CD4-positive, alpha-beta T cell treated with Interleukin-15 for 1 hour (primary cell): ENCODE measurements around the gene PPM1F.

Experiments used
- DNase-seq: peaks from one replicate; pipeline ENCODE4 v3.0.0-alpha.2; 2020

The PPM1F gene

GRCh38 chr22:21952586-21953571 lies at the start of gene PPM1F:
TSS of gene PPM1F (minus strand) at chr22:21952848. CDS start at chr22:21946048, 6,800 bp downstream.
- DNase-seq: peak; percentile 88

GRCh38 chr22:22001664-22002525 lies 49.2 kb upstream of the PPM1F start:
- DNase-seq: no peak

- no peak for DNase-seq
Observed at GRCh38 chr22:21998595-21999247, 46.1 kb upstream of the PPM1F start.

- no peak for DNase-seq
Observed at GRCh38 chr22:21996175-21996720, 43.6 kb upstream of the PPM1F start.

GRCh38 chr22:21995660-21996059 lies 43.0 kb upstream of the PPM1F start:
- DNase-seq: no peak

- no peak for DNase-seq
Observed at GRCh38 chr22:21994881-21995444, 42.3 kb upstream of the PPM1F start.

- DNase-seq: no peak
Observed at GRCh38 chr22:21992593-21993237, 40.1 kb upstream of the PPM1F start.

- no peak for DNase-seq
Observed at GRCh38 chr22:21991774-21992173, 39.1 kb upstream of the PPM1F start.

- DNase-seq: no peak
Observed at GRCh38 chr22:21991304-21991596, 38.6 kb upstream of the PPM1F start.

GRCh38 chr22:21990445-21991303 lies 38.0 kb upstream of the PPM1F start:
- no peak for DNase-seq

GRCh38 chr22:21989049-21989448 lies 36.4 kb upstream of the PPM1F start:
- no peak for DNase-seq

- DNase-seq: no peak
Observed at GRCh38 chr22:21985214-21985613, 32.6 kb upstream of the PPM1F start.

GRCh38 chr22:21984793-21985192 lies 32.1 kb upstream of the PPM1F start:
- DNase-seq: no peak

GRCh38 chr22:21982338-21982965 lies 29.8 kb upstream of the PPM1F start, which contains the start of gene TOP3B:
TSS of gene TOP3B (minus strand) at chr22:21982787. CDS start at chr22:21975709, 7,078 bp downstream.
- peak; percentile 72 for DNase-seq

GRCh38 chr22:21981874-21982273 lies 29.2 kb upstream of the PPM1F start:
- no peak for DNase-seq

GRCh38 chr22:21980547-21980946 lies 27.9 kb upstream of the PPM1F start:
- DNase-seq: no peak

- DNase-seq: no peak
Observed at GRCh38 chr22:21978564-21979386, 26.1 kb upstream of the PPM1F start.

- no peak for DNase-seq
Observed at GRCh38 chr22:21977814-21978213, 25.2 kb upstream of the PPM1F start.

GRCh38 chr22:21975854-21976345 lies 23.3 kb upstream of the PPM1F start:
- no peak for DNase-seq
